T-cell (primary cell): ENCODE measurements around the gene ID2. TPM values are rescaled to one million over a fixed set of nuclear protein-coding genes. Genes with fewer than 3 reads are reported as not detected.

Experiments
- ATAC-seq, 4 experiments: fragments of 200-7000 bp in 3 of 4; fragments of 150-1000 bp in 1 of 4; cut with Tn5 transposase; replicated peaks in 1 of 4; 1 replicate in 3 of 4; 2 replicates in 1 of 4; pipeline ENCODE4 v1.10.0; 2021; ENCODE audit warnings: moderate library complexity in 3 of 4, mild to moderate bottlenecking in 2 of 4, moderate number of reproducible peaks in 1 of 4
- CTCF ChIA-PET, 2 donors: fragments of 300-600 bp; sonication (Branson Sonifier 250); formaldehyde crosslinking; loops; one replicate each; lab custom pipeline; 2022; ENCODE audit warnings: antibody characterized with exemption in 2 of 2; lab: Charles Lee
- POLR2A ChIA-PET, 2 donors: fragments of 300-600 bp; sonication (Branson Sonifier 250); formaldehyde crosslinking; loops; one replicate each; lab custom pipeline; 2022; ENCODE audit warnings: antibody characterized with exemption in 2 of 2; lab: Charles Lee
- DNase-seq, 35 experiments: peaks; one replicate each; pipeline versions ENCODE4 v3.0.0 to v3.0.0-alpha.2; 2013 to 2023
- H3K27ac ChIP-seq: one replicate; pipeline ENCODE4 v1.5.1; 2013; ENCODE audit warnings: low read length
- H3K27me3 ChIP-seq, 2 experiments: replicated peaks in 1 of 2; 1 replicate in 1 of 2; 2 replicates in 1 of 2; pipeline versions ENCODE4 v1.6.1 to v1.7.0; 2013; ENCODE audit warnings: low read length in 1 of 2, mixed read lengths in 1 of 2; ENCODE audit not compliant: control insufficient read depth in 2 of 2, insufficient read depth in 2 of 2; ENCODE audit errors: extremely low read depth in 1 of 2
- H3K36me3 ChIP-seq, 2 donors: 1 replicate in 1 of 2; 2 replicates in 1 of 2; pipeline versions ENCODE4 v1.6.1 to v1.7.0; 2013; ENCODE audit warnings: low read length in 1 of 2; ENCODE audit not compliant: control insufficient read depth in 2 of 2, insufficient read depth in 1 of 2; ENCODE audit errors: extremely low read depth in 1 of 2
- H3K4me1 ChIP-seq, 2 experiments: 1 replicate in 1 of 2; 2 replicates in 1 of 2; pipeline versions ENCODE4 v1.6.1 to v1.7.0; 2013; ENCODE audit warnings: low read length in 2 of 2, mixed read lengths in 1 of 2; ENCODE audit not compliant: insufficient read depth in 2 of 2, control insufficient read depth in 1 of 2; ENCODE audit errors: extremely low read depth in 1 of 2
- H3K4me3 ChIP-seq, 2 donors: 1 replicate in 1 of 2; 2 replicates in 1 of 2; pipeline versions ENCODE4 v1.5.1 to v1.7.0; 2013; ENCODE audit warnings: mild to moderate bottlenecking in 2 of 2, low read length in 1 of 2, moderate library complexity in 1 of 2; ENCODE audit not compliant: control insufficient read depth in 1 of 2; ENCODE audit errors: extremely low read depth in 1 of 2
- H3K9me3 ChIP-seq: 2 replicates; pipeline ENCODE4 v1.7.0; 2013
- H3K27ac Mint-ChIP-seq, 2 donors: one replicate each; pipeline ENCODE4 v1.8.0; 2020 to 2021; ENCODE audit warnings: mild to moderate bottlenecking in 2 of 2, mixed read lengths in 2 of 2
- H3K27me3 Mint-ChIP-seq, 2 donors: one replicate each; pipeline ENCODE4 v1.8.0; 2021 to 2022; ENCODE audit warnings: mixed read lengths in 2 of 2
- H3K36me3 Mint-ChIP-seq: one replicate; pipeline ENCODE4 v1.8.0; 2021; ENCODE audit warnings: mixed read lengths
- H3K4me1 Mint-ChIP-seq, 3 donors: one replicate each; pipeline ENCODE4 v1.8.0; 2020 to 2022; ENCODE audit warnings: mixed read lengths in 3 of 3, mild to moderate bottlenecking in 1 of 3
- H3K4me3 Mint-ChIP-seq, 3 donors: one replicate each; pipeline ENCODE4 v1.8.0; 2020 to 2022; ENCODE audit warnings: mild to moderate bottlenecking in 3 of 3, mixed read lengths in 3 of 3, moderate library complexity in 3 of 3
- H3K9me3 Mint-ChIP-seq, 3 donors: one replicate each; pipeline ENCODE4 v1.8.0; 2020 to 2022; ENCODE audit warnings: mixed read lengths in 3 of 3
- WGBS: methylation state at CpG from one replicate; pipeline ENCODE4 v1.1.5; 2013; ENCODE audit warnings: missing lambda C conversion rate; ENCODE audit not compliant: insufficient coverage; 5-methylcytosine and 5-hydroxymethylcytosine counted together
- total RNA-seq, 35 experiments: library from RNA in 6 of 35; stranded (reverse) in 6 of 35; fragments of 120-200 nt in 1 of 35; gene quantifications; one replicate each; pipeline versions ENCODE4 v1.2.1 to v1.2.4 and lab custom pipeline; 2013 to 2026

The ID2 gene
- total RNA-seq, 5 donors from 2014 or later (not counting 1 experiment from before 2014, with no cell fraction given): 55.5 to 153 (median 71.1) TPM

DNA sequence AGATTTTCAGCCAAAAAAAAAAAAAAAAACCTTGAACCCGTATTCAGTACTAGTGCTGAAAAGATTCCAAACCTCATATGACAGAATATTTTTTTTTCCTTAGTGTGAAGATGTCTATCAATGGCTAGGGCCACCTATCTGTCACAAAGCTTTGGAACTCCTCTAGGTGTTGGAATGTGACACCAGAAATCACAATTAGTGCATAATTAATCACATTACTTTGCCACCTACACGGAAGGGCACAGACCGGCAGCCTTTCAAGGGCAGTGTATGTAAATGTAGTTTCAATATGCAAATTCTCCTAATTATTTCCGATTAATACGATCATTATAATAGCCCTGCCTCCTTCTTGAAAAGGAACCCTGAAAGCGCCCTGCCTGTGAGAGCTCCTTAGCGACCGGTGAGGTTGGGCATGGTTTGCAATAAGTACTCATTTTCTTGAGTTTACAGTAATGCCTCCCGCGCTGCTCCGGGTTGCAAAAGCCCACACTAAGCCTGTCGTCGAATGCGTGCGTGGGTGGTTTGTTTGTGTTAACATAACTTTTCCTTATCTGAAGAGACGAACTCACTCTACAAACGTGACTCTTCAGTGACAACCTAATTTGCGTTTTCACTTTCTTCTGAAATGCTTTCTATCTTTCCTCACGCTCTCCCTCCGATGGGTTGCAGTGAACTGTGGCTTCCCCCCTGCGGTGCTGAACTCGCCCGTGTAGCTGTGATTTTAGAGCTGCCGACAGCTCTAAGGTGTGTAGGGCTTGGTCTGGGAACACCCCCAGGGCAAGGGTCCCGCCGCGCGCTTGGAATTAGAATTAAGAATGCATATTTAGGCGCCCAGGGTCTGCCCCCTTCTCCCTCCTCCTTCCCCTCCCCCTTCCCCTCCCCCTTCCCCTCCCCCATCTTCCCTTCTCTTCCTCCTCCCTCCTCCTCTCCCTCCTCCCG is 765 bp upstream of the ID2 start:
- DNase-seq: peak; percentile 30 to 79 (median 62)
- ChIA-PET CTCF (interaction anchor here (0.6 to 2.0 kb wide), 10 partner anchors 12 to 1320 kb away, joined by 3 to 6 read pairs (median 3); no protein-coding TSS in a partner anchor), POLR2A (interaction anchor here (0.5 to 2.4 kb wide), 20 partner anchors 17 to 1623 kb away, joined by 3 to 13 read pairs (median 4); no protein-coding TSS in a partner anchor)
- H3K4me1 Mint-ChIP-seq: peaks cover 46 to 60% (median 50%) of the 10 kb centered on the region in 3 donors
- peak overlapping the region; percentile 92 to 99 (median 94) for H3K4me3 Mint-ChIP-seq
- H3K27ac Mint-ChIP-seq: peak overlapping the region; percentile 78 to 92
- Histone ChIP-seq H3K4me3 (peak overlapping the region; percentile 59 to 80), H3K27me3 (peaks cover under 1 to 29% of the 10 kb centered on the region in 2 experiments), H3K27ac (peak overlapping the region; percentile 70), H3K36me3 (no peaks in the 10 kb centered on the region), H3K9me3 (no peaks in the 10 kb centered on the region), H3K4me1 (peaks cover 22 to 56% of the 10 kb centered on the region in 2 experiments)
- H3K27me3 Mint-ChIP-seq: peaks cover 18 to 19% of the 10 kb centered on the region in 2 donors
- H3K36me3 Mint-ChIP-seq: peaks cover 4% of the 10 kb centered on the region
- WGBS: 0% methylated on average over 2 of the region's 30 CpGs
- no peaks in the 10 kb centered on the region for H3K9me3 Mint-ChIP-seq
- peak; percentile 12 to 16 (median 14) for ATAC-seq

DNA sequence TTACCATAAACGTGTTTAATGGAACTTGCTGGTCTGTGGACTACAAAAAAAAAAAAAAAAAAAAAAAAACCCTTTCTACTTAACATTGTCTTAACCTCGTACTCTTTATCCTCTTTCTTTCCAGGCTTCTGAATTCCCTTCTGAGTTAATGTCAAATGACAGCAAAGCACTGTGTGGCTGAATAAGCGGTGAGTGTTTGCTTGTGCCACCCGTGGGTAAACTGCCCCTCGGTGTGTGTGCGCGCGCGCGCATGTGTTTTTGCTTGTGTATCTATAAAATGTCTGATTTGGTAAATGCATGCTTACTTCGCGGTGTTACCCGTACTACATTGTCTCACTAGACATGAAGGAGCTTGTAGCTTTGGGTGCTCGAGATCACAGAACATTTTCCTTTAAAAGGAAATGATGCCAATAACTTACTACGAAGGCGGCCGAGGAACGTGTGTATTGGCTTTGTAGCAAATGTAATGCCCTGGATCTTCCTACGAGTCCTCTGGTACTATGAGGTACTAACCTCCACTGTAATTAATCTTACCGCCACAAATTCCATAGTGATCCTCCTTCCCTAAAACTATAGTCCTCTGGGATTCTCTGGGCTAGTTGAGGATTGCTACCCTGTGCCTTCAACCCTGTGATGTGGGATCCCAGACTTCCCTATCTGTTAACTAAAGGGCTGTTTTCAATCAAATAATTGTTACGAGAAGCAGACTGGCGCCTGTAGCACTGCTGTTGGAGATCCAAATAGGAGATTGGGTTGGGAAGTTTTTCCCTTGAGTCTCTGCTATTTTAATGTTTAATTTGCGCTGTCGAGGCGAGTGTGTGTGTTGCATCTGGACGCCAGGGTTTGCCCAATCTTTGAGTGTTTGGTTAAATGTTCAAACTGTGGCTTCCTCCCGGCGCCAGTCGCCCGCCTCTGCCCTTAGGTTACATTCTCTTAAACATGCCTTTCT is 1.1 kb downstream of the ID2 start:
- Mint-ChIP-seq H3K27ac (peak overlapping the region; percentile 89 to 93), H3K9me3 (no peaks in the 10 kb centered on the region), H3K4me3 (peak overlapping the region; percentile 94 to 99 (median 96)), H3K4me1 (peaks cover 35 to 50% (median 40%) of the 10 kb centered on the region in 3 donors), H3K27me3 (peaks cover 3 to 6% of the 10 kb centered on the region in 2 donors), H3K36me3 (peaks cover 4% of the 10 kb centered on the region)
- CTCF ChIA-PET: interaction anchor here (0.6 to 2.0 kb wide), 7 partner anchors 98 to 1585 kb away, joined by 3 to 6 read pairs (median 4); no protein-coding TSS in a partner anchor
- DNase-seq (peak in 33 of 35 experiments; percentile 25 to 66 (median 46)), ATAC-seq (peak in 1 of 4 experiments; percentile 3)
- 0% methylated on average over 21 of the region's 30 CpGs for WGBS
- peaks cover 17 to 38% of the 10 kb centered on the region in 2 experiments for H3K4me1 ChIP-seq
- peaks cover 0 to 11% of the 10 kb centered on the region in 2 experiments for H3K27me3 ChIP-seq
- peak overlapping the region; percentile 62 for H3K27ac ChIP-seq
- H3K4me3 ChIP-seq: peak overlapping the region; percentile 72 to 80
- H3K9me3 ChIP-seq: no peaks in the 10 kb centered on the region
- POLR2A ChIA-PET: interaction anchor here in 1 of 2 donors (0.5 to 2.4 kb wide), 13 partner anchors 13 to 1805 kb away, joined by 3 to 17 read pairs (median 5); partner anchors contain the start of gene RSAD2
- no peaks in the 10 kb centered on the region for H3K36me3 ChIP-seq

DNA sequence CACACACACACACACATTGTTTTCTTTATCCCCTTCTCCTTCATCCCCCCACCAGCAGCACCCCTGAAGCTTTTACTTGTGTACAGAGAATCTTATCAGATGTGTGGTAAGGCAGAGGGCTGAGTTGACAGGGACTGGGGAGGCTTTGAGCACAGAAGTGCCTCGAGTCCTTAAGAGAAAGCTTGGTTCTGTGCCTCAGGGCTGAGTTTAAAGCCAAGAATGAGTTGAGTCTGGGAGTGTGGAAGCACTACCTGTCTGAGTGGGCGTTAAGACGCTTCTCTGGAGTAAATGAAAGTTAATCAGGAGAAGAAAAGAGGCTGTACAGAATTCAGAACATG is 2.7 kb downstream of the ID2 start:
- 0% methylated on average over 3 of the region's 3 CpGs for WGBS
- Histone ChIP-seq H3K27ac (peak overlapping the region; percentile 73), H3K36me3 (no peaks in the 10 kb centered on the region), H3K9me3 (no peaks in the 10 kb centered on the region), H3K4me3 (peak overlapping the region; percentile 51 to 58), H3K27me3 (peaks cover 0 to 4% of the 10 kb centered on the region in 2 experiments), H3K4me1 (peaks cover 11 to 28% of the 10 kb centered on the region in 2 experiments)
- ATAC-seq (peak in 2 of 4 experiments; percentile 8 to 15), DNase-seq (peak in 20 of 35 experiments; percentile 18 to 67 (median 32))
- H3K27me3 Mint-ChIP-seq: peaks cover 3 to 6% of the 10 kb centered on the region in 2 donors
- H3K36me3 Mint-ChIP-seq: peaks cover 4% of the 10 kb centered on the region
- ChIA-PET CTCF (interaction anchor here (0.6 to 1.8 kb wide), 14 partner anchors 42 to 1627 kb away, joined by 3 to 12 read pairs (median 4); no protein-coding TSS in a partner anchor), POLR2A (interaction anchor here (0.5 to 0.9 kb wide), 10 partner anchors 37 to 1255 kb away, joined by 3 to 8 read pairs (median 4); no protein-coding TSS in a partner anchor)
- peak overlapping the region; percentile 94 to 99 (median 96) for H3K4me3 Mint-ChIP-seq
- no peaks in the 10 kb centered on the region for H3K9me3 Mint-ChIP-seq
- peak overlapping the region; percentile 93 to 98 for H3K27ac Mint-ChIP-seq
- H3K4me1 Mint-ChIP-seq: peaks cover 28 to 44% (median 33%) of the 10 kb centered on the region in 3 donors

DNA sequence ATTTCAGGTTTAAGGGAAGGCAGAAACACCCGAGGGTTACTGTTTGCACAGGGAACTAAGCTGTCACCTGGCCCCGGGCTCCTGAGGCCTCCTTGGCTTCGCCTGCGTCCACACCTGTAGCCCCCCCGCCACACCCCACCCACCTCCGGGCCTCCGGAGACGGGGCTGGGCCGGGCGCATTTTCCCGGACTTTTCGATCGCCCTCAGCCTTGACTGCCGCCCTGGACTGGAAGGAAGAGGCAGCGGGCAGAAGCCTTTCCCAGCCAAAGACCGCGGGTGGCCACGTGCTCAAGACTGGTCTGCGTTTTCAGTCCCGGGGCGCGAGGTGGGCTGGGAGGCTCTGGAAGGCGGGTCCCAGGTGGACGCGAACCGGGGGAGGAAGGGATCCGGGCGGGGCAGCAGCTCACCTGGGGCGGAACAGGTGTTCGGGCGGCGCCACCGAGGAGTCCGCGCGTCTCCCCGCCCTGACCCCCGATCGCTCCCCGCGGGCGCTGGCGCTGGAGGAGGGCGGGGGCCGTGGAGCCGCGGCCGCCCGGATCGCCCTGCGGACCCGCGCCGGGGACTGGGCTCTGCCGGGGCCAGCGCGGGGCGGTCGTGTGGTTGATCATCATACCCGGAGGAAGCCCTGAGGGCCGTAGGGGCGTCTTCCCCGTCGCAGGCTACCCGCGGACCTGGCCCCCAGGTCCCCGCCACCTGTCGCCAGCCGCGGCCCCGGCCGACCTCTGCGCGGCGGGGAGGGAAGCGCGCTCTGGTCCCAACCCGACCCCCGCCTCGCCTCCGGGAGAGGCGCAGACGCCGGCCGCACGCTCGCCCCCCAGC is 3.2 kb downstream of the ID2 start:
- peaks cover 9 to 22% of the 10 kb centered on the region in 2 experiments for H3K4me1 ChIP-seq
- Mint-ChIP-seq H3K36me3 (peaks cover 4% of the 10 kb centered on the region), H3K27ac (peak overlapping the region; percentile 93 to 98), H3K4me1 (peaks cover 23 to 39% (median 28%) of the 10 kb centered on the region in 3 donors), H3K4me3 (peak overlapping the region; percentile 94 to 99 (median 96)), H3K9me3 (no peaks in the 10 kb centered on the region), H3K27me3 (peaks cover 6% of the 10 kb centered on the region in 2 donors)
- no peaks in the 10 kb centered on the region for H3K36me3 ChIP-seq
- H3K4me3 ChIP-seq: peak overlapping the region; percentile 51 to 58
- DNase-seq (peak in 16 of 35 experiments; percentile 14 to 50 (median 33)), ATAC-seq (peak in 2 of 4 experiments; percentile 1 to 4)
- POLR2A ChIA-PET: interaction anchor here (0.5 to 0.9 kb wide), 5 partner anchors 37 to 1242 kb away, joined by 3 to 7 read pairs (median 3); no protein-coding TSS in a partner anchor
- no peaks in the 10 kb centered on the region for H3K9me3 ChIP-seq
- peaks cover 0 to 4% of the 10 kb centered on the region in 2 experiments for H3K27me3 ChIP-seq
- CTCF ChIA-PET: interaction anchor here (0.6 to 1.8 kb wide), 9 partner anchors 958 to 1627 kb away, joined by 3 to 11 read pairs (median 4); no protein-coding TSS in a partner anchor
- peak overlapping the region; percentile 73 for H3K27ac ChIP-seq
- under 1% methylated on average over 84 of the region's 87 CpGs for WGBS
